Measurements from ENCODE around the gene TFF3.

TFF3 gene

DNA sequence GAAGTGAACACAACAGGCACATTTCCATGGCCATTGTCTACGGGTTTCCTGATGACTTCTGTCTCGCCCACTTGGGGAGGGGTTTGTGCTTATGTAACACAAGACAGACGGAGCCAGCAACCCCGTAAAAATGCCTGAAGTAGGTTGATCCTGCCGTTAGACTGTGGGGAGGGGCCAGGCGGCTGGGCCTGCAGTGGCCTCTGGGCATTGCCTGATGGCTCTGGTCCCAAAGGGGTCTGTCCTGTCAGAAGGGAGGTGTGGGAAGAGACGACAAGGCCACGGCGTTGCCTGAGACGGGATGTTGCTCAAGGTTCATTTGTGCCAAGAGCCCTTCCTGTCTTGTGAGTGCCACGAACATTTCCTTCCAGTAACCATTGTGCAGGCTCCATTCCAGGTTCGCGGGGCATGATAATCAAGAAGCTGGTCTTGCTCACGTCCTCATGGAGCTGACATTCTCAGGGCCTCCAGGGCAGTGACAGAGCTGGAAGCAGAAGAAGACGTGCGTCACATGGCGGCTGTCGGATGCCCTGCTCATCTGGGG, 51.5 kb downstream of the TFF3 start:
- DNase-seq: no peak

DNA sequence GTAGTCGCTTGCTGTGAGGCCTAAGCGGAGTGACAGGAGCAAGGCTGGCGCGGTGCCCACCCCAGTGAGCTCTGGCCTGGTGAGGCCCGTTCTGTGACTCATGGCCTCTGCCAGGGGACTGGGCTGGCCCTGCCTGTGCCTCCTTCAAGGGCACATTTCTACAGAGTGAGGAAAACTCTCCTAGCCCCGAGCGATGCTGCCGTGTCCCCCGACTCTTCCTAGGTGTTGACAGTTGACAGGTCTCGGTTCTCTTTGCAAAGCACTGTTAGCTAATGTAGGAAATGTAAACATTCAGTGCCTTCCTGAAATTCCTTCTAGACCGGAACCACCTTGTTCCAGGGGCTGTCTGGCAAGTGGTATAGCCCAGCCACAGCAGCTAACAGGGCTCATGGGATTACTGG, 52.4 kb downstream of the TFF3 start:
- no peak for DNase-seq

GRCh38 chr21:42261829-42262200, 53.4 kb downstream of the TFF3 start:
- DNase-seq: no peak

Data from CD4-positive, alpha-beta T cell treated with Interleukin-4 for 4 hours (primary cell).